Muscle layer of duodenum (tissue), 2 donors: ENCODE measurements around the gene LRMDA.

Experiments used
- H3K27ac ChIP-seq: one replicate; pipeline ENCODE4 v1.7.0; 2013; ENCODE audit warnings: mild to moderate bottlenecking, low read length
- H3K27me3 ChIP-seq: one replicate; pipeline ENCODE4 v1.7.0; 2013; ENCODE audit warnings: low read depth, mild to moderate bottlenecking, control low read depth, low read length
- H3K36me3 ChIP-seq, 2 donors: one replicate each; pipeline ENCODE4 v1.7.0; 2013; ENCODE audit warnings: low read length in 2 of 2, control low read depth in 1 of 2, mild to moderate bottlenecking in 1 of 2; ENCODE audit not compliant: insufficient read depth in 2 of 2, control insufficient read depth in 1 of 2
- H3K4me1 ChIP-seq, 2 donors: one replicate each; pipeline ENCODE4 v1.7.0; 2013; ENCODE audit warnings: low read length in 2 of 2, mild to moderate bottlenecking in 2 of 2, control low read depth in 1 of 2, moderate library complexity in 1 of 2; ENCODE audit not compliant: insufficient read depth in 2 of 2, control insufficient read depth in 1 of 2
- H3K4me3 ChIP-seq, 2 donors: one replicate each; pipeline ENCODE4 v1.7.0; 2013; ENCODE audit warnings: low read length in 2 of 2, low read depth in 1 of 2, mild to moderate bottlenecking in 1 of 2
- H3K9me3 ChIP-seq, 2 donors: one replicate each; pipeline ENCODE4 v1.7.0; 2013; ENCODE audit warnings: low read length in 2 of 2, control low read depth in 1 of 2, mild to moderate bottlenecking in 1 of 2; ENCODE audit not compliant: control insufficient read depth in 1 of 2
- donor health status: healthy.

Gene LRMDA

GRCh38 chr10:75397496-75398199 lies 33.8 kb upstream of the LRMDA start:
- Histone ChIP-seq H3K27ac (peak overlapping the region; percentile 84), H3K9me3 (no peaks in the 10 kb centered on the region), H3K4me3 (peak overlapping the region; percentile 48 to 97), H3K36me3 (peaks cover 0 to 11% of the 10 kb centered on the region in 2 donors), H3K27me3 (no peaks in the 10 kb centered on the region), H3K4me1 (peaks cover 0 to 5% of the 10 kb centered on the region in 2 donors)

GRCh38 chr10:75398200-75398691 lies 33.2 kb upstream of the LRMDA start:
- H3K27ac ChIP-seq, result peak overlapping the region; percentile 84
- H3K4me3 ChIP-seq, result peak overlapping the region; percentile 48 to 97
- peaks cover 0 to 11% of the 10 kb centered on the region in 2 donors for H3K36me3 ChIP-seq
- no peaks in the 10 kb centered on the region for H3K9me3 ChIP-seq
- H3K27me3 ChIP-seq, result no peaks in the 10 kb centered on the region
- H3K4me1 ChIP-seq, result peaks cover 0 to 5% of the 10 kb centered on the region in 2 donors

GRCh38 chr10:75398692-75399460 lies 32.5 kb upstream of the LRMDA start:
- Histone ChIP-seq H3K27me3 (no peaks in the 10 kb centered on the region), H3K4me3 (peak overlapping the region; percentile 48 to 97), H3K9me3 (no peaks in the 10 kb centered on the region), H3K27ac (peak overlapping the region; percentile 84), H3K36me3 (peaks cover 0 to 11% of the 10 kb centered on the region in 2 donors), H3K4me1 (peaks cover 0 to 9% of the 10 kb centered on the region in 2 donors)

GRCh38 chr10:75399461-75400162 lies 31.8 kb upstream of the LRMDA start:
- peaks cover 0 to 11% of the 10 kb centered on the region in 2 donors for H3K36me3 ChIP-seq
- no peak overlapping the region for H3K27ac ChIP-seq
- no peaks in the 10 kb centered on the region for H3K27me3 ChIP-seq
- H3K4me3 ChIP-seq, result peak overlapping the region; percentile 48 to 97
- H3K9me3 ChIP-seq, result no peaks in the 10 kb centered on the region
- peaks cover 2 to 17% of the 10 kb centered on the region in 2 donors for H3K4me1 ChIP-seq

- peak overlapping the region; percentile 84 for H3K27ac ChIP-seq
- peaks cover 3% of the 10 kb centered on the region for H3K27me3 ChIP-seq
- no peaks in the 10 kb centered on the region for H3K9me3 ChIP-seq
- peaks cover 0 to 11% of the 10 kb centered on the region in 2 donors for H3K36me3 ChIP-seq
- H3K4me1 ChIP-seq, result peaks cover 2 to 17% of the 10 kb centered on the region in 2 donors
- H3K4me3 ChIP-seq, result peak overlapping the region; percentile 88 to 97
These were observed 31.2 kb upstream of the LRMDA start for GRCh38 chr10:75400163-75400770.

- H3K9me3 ChIP-seq, result no peaks in the 10 kb centered on the region
- peak overlapping the region; percentile 90 to 97 for H3K4me3 ChIP-seq
- H3K27ac ChIP-seq, result peak overlapping the region; percentile 94
- peaks cover 0 to 11% of the 10 kb centered on the region in 2 donors for H3K36me3 ChIP-seq
- peaks cover 3% of the 10 kb centered on the region for H3K27me3 ChIP-seq
- H3K4me1 ChIP-seq, result peaks cover 2 to 21% of the 10 kb centered on the region in 2 donors
These were observed 30.5 kb upstream of the LRMDA start for GRCh38 chr10:75400771-75401568.

- H3K27ac ChIP-seq, result peak within 1 kb of the TSS; percentile 94
- H3K4me1 ChIP-seq, result peaks cover 2 to 21% of the 10 kb centered on the region in 2 donors
- H3K4me3 ChIP-seq, result peak within 1 kb of the TSS; percentile 90 to 97
- peaks cover 3% of the 10 kb centered on the region for H3K27me3 ChIP-seq
- H3K36me3 ChIP-seq, result peaks cover 0 to 11% of the 10 kb centered on the region in 2 donors
- H3K9me3 ChIP-seq, result no peaks in the 10 kb centered on the region
These were observed 29.6 kb upstream of the LRMDA start, which contains the start of gene ZNF503 for GRCh38 chr10:75401569-75402485. Gene ZNF503 (minus strand): TSS chr10:75401764. CDS start chr10:75401419, 345 bp downstream.

GRCh38 chr10:75402486-75403143 lies 28.8 kb upstream of the LRMDA start:
- peak overlapping the region; percentile 90 to 97 for H3K4me3 ChIP-seq
- peaks cover 0 to 11% of the 10 kb centered on the region in 2 donors for H3K36me3 ChIP-seq
- H3K4me1 ChIP-seq, result peaks cover 2 to 27% of the 10 kb centered on the region in 2 donors
- H3K27ac ChIP-seq, result peak overlapping the region; percentile 94
- peaks cover 3% of the 10 kb centered on the region for H3K27me3 ChIP-seq
- H3K9me3 ChIP-seq, result no peaks in the 10 kb centered on the region
